Hematopoietic multipotent progenitor cell treated with erythropoietin and hydrocortisone succinate and interleukin-3 and kit ligand, for 15 days (in vitro differentiated cells): ENCODE data around the gene HIGD1B.
"Not testable (repeated sequence)": the region's sequence is repeated elsewhere in the genome, so short reads cannot be mapped to it uniquely, and the experiment has no call there.

Source experiments
- DNase-seq: peaks from one replicate; pipeline ENCODE4 v3.0.0-alpha.2; 2015; ENCODE audit warnings: low spot score

HIGD1B gene

DNA sequence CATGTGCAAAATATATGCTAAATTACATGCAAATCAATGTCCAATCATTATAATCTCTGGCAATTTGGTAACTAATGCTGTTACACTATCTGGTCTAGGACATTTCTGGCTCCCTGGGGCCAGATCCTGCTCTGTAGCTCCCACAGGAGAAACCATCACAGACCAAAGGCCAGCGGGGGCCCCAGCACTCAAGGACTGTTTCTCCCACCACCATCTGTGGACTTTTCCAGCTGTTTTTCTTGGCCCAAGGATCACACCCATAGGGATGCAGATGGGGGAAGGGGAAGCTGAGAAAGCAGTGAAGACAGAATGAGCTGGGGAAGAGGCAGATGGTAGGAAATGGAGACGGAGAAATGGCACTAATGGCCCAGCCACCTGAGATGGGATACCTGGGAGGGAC lies at the start of gene HIGD1B:
Gene HIGD1B (plus strand): TSS at position 298 of the 400 bp plus-strand sequence. CDS start 270 bp downstream, outside the sequence.
- no peak for DNase-seq

DNA sequence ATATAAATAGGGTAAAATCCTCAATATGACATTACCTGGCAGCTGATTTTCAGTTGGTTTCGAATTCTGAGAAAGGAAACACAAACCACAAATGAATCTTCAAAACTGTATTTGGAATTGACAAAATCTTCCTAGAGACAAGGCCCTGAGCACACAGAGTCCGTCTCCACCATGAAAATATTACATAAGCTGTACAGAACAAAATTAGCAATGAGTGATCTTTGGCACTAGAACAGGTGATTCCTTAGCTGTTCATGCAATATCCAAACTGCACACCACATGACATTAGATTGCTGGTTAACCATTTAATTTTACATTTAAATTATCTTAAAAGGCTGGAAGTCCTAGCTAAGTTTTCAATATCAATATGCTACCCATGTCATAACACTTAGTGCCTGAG lies 49.3 kb upstream of the HIGD1B start:
- no peak for DNase-seq

DNA sequence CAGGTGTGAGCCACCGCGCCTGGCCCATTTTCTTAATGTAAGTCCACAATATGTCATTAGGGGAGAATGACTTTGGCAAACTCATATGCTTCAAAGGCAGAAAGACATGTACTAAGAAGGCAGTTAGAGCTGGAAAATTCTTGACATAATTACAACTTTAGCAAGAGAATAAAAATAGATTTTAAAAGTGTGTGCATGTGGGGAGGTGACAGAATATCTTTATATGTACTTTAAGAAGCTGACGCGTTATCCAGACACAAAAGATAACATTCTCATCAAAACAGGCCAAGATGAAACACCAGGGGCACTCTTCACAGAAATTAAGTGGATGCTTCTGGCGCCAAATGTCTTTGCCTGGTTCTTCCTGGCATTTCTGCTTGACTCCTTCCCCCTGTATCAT lies 45.8 kb upstream of the HIGD1B start:
- DNase-seq, result no peak

DNA sequence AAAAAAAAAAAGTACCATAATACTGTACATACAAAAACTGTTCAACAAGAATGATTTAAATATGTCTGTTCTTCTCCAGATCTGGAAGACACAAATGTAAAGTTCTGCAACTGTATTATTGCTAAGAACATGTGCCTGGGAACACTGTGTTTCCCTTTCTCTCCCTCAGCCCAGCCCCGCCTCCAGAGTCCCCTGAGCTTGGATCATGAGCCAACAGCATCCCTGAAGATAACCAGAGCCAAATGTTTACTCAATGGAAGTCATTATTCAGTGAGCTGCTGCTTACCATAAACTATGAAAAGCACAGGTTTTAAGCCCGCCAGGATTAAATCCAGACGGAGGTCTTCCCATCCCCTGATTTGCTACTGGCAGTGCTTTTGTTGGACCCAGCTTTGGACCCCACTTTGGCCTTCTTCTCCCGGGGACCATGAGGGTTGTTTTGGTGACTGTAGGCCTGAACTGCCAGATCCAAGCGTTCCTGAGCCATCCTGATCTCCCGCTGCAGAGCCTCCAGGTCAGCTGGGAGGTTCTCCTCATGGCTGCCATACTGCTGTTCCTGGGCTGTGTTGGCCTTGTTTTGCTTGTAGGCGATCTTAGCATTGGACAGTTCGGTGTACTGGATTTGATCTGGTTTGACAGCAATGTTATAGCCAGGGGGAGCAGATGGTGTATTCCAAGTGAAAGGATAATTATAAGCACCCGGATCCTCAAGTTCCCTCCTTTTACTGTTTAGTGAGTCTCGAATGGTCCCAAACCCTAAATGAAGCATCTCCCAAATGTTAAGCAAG lies 43.2 kb upstream of the HIGD1B start:
- DNase-seq, result no peak

DNA sequence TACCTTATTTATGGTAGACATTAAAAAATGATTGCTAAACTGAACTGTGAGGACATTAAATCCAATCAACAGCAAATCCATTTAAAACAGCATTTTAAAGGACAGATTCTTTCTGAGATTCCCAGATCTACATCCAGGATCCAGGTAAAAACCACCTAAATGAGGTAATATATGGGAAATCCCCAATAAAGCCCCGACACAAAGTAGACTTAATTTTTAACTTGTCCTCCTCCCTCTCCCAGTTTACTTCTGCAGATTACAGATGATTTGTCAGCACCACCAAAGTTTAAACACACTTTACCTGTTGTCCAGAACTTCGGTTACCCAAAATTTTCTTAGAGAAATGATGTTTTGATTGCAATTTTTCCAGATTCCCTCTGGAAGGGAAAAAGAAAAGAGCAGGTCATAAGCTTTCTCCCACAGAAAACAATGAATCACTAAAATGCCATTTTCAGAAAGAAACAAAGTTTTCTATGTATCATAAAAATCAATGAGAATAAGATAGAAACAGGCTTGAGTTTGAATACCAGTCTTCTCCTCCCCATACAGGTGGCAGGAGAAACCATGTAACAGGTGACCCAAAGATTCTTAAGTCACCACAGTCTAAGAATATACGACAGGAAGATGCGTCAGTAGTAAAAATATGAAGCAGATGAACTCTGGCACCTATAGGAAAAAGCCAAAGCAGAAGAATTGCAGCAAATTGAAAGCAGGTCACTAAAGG lies 40.4 kb upstream of the HIGD1B start:
- DNase-seq, result no peak

DNA sequence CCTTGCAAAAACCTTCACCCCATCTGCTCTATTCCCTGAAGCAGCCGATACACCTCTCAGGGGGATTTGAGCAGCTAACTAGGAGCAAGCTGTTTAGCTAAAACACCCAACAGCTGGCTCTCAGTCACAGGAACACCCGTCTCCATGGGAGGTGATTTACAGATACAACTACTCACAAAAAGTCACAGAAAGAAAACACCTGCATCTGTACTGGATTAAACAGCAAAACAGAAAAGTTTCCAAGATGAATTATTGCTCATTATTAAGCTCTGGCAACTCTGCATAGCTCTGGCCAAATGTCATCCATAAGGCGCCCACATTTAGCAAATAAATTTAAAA lies 39.9 kb upstream of the HIGD1B start:
- DNase-seq, result no peak

DNA sequence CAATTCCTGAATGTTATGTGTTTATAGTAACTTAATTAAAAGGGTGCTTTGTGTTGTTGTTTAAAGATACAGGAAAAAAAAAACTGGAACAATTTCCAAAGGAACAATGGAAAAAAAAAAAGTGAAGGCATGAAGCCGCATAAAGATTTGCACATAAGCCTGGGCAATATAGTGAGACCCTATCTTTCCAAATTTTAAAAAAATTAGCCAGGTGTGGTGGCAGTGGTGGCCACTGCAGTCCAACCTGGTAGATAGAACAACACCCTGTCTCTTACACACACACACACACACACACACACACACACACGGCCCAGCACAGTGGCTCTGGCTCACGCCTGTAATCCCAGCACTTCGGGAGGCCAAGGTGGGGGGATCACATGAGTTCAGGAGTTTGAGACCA lies 39.5 kb upstream of the HIGD1B start:
- DNase-seq, result no peak

DNA sequence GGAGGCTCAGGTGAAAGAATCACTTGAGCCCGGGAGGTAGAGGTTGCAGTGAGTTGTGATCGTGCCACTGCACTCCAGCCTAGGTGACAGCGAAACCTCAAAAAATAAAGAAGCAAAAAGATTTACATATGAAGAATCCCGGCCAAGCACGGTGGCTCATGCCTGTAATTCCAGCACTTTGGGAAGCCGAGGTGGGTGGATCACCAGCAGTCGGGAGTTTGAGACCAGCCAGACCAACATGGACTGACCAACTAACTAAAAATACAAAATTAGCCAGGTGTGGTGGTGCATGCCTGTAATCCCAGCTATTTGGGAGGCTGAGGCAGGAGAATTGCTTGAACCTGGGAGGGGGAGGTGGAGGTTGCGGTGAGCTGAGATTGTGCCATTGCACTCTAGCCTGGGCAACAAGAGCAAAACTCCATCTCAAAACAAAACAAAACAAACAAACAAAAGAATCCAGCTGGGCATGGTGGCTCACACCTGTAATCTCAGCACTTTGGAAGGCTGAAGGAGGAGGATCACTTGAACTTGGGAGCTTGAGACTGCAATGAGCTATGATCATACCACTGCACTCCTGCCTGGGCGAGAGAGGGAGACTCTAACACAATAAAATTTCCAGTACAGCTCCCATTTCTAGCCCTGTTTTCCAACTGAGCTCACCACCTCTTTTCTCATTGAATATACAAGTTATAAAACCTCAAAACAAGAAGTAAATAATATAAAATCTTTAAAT lies 38.9 kb upstream of the HIGD1B start:
- not testable (repeated sequence) for DNase-seq

DNA sequence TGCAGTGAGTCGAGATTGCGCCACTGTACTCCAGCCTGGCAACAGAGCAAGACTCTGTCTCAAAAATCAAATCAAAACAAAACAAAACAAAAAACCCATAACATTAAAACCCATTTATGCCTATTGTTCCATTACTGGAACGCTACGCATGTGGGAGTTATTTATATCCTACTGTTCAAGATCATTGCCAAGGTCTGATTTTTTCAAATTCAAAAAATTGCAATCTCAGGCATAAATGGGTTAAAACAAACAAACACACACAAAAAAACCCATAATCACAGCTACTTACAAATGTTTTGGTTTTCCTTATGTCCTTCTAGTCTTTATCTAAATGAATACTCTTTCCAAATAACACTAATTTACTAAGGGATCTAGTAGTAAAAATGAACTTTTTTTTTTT lies 35.4 kb upstream of the HIGD1B start:
- no peak for DNase-seq

DNA sequence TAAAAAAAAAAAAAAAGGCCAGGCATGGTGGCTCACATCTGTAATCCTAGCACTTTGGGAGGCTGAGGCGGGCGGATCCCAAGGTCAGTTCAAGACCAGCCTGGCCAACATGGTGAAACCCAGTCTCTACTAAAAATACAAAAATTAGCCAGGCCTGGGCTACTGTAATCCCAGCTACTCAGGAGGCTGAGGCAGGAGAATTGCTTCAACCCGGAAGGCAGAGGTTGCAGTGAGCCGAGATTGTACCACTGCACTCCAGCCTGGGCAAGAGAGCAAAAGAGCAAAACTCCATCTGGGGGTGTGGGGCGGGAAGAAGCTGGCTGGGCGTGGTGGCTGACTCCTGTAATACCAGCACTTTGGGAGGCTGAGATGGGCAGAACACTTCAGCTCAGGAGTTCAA lies 29.2 kb upstream of the HIGD1B start:
- not testable (repeated sequence) for DNase-seq

DNA sequence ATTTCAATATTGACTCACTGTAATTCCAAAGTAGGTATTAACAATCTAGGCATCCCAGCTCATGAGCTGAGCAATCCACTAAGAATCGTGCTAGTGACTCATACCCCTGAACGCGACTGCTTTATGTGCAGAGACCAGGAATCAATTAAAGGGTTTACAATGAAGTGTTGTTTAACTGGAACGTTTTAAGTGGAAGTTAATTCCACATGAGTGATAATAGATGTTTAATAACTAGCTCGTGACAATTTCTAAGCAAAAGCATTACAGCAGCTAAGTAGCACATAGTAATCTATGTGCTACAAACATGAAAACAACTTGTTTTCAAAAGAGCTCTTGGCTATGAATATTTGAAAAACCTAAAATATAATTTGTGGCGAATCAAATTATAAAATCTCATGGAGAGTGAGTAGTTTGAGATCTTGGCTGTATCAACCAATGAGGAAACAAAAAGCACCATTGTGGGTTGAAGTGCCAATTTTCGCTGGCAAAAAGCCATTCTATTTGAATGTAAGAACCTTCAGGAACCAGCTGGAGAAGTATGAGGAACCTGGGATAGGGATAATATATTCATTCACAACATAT lies 27.0 kb upstream of the HIGD1B start:
- no peak for DNase-seq

DNA sequence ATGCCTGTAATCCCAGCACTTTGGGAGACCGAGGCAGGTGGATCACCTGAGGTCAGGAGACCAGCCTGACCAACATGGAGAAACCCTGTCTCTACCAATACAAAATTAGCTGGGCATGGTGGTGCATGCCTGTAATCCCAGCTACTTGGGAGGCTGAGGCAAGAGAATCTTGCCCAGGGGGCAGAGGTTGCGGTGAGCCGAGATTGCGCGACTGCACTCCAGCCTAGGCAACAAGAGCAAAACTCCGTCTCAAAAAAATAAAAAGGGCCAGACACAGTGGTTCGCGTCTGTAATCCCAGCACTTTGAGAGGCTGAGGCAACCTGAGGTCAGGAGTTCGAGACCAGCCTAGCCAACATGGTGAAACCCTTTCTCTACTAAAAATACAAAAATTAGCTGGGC lies 22.4 kb upstream of the HIGD1B start:
- DNase-seq, result not testable (repeated sequence)

DNA sequence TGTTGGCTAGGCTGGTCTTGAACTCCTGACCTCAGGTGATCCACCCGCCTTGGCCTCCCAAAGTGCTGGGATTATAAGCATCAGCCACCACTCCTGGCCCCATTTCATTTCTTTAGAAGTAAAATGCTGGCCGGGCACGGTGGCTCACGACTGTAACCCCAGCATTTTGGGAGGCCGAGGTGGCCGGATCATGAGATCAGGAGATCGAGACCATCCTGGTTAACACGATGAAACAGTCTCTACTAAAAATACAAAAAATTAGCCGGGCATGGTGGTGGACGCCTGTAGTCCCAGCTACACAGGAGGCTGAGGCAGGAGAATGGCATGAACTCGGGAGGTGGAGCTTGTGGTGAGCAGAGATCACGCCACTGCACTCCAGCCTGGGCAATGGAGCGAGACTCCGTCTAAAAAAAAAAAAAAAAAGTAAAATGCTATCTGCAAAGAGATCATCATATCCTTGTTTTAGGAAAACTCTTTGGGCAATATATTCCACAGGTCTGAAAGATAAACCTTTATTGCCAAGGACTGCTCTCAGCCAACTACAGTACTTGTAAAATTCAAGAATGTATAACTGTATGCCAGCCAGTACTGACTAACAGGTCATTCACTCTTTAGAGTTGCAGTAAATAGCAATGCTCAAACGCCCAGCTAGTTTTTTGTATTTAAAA lies 21.4 kb upstream of the HIGD1B start:
- DNase-seq, result no peak

DNA sequence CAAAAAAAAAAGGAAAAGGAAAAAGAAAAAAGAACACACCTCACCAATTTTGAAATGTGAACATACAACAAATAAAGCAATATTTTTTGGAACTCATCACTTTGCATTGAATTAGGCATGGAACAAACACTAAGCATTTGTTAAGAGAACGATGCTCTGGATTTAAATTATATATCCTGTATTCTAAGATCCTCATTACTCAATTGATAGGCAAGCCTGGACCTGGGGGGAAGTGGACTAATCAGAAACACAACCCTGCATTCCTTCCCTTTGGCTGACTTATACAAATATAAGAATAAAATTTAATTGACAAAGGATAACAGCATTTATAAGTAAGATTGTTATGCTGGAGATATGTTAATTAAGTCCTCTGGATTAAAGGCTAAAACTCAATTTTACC lies 19.8 kb upstream of the HIGD1B start:
- no peak for DNase-seq

DNA sequence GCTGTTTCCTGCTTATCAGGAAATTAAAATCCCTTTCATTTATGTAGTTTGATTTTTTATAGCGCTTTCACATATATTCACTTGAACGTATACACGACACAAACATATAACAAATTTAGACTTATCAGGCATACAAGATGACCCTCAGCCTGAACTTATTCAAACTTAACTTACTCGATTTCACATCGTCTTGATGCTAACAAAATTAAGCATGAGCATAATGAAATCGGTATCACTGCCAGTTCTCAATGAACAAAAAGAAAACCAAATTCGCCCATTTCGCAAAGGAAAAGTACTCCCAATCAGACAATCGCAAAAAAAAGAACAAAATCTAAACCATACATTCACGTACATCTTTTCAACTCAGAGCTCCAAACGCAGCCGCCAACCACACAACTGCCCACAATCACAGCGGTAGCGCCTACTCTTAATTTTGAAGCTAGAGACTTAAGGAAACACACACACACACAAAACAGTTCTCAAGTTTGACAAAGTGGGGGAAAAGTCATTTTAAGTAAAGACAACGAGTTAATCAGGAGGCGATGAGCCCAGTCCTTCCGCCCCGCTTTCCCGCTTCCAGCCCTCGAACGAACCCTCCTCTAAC lies 18.7 kb upstream of the HIGD1B start:
- DNase-seq, result no peak

DNA sequence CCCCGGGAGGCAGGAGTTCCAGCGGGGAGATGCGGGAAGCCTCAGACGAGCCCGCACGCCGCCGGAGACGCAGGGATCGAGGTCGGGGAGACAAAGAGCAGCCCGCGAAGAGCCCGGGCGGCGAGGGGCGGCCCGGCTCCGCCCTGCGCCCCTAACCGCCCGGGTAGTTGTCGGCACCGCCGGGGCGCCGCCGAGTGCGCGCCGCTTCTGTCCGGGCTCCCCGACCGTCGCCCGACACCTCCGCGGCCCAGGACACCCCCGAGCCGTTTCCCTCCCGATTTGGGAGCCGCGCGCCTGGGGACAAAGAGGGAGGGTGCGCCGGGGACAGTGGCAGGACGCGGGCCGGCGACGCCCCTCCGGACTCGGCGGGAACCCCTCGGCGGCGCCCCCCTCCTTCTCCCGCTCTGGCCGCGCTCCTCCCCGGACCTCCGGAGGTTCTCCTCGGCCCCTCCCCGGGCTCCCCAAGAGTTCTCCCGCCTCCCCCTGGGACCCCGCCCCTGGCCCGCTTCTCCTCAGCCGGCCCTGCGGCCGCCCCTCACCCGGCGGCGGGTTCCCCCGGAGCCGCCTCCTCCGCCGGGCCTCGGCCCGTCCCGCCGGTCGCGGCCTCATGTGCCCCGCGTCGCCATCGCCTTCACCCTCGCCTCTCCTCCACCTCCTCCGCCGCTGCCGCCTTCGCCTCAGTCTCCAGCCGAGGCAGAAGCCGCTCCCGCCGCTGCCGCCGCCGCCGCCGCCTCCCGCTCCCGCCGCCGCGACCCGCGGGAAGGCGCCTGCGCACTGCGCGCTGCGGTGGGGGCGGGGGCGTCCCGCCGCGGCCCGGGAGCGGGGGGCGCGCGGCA lies 17.9 kb upstream of the HIGD1B start, which contains the start of gene GJC1:
Gene GJC1 (minus strand): TSS at position 765 of the 836 bp plus-strand sequence. CDS start 24,470 bp downstream, outside the sequence.
- no peak for DNase-seq

DNA sequence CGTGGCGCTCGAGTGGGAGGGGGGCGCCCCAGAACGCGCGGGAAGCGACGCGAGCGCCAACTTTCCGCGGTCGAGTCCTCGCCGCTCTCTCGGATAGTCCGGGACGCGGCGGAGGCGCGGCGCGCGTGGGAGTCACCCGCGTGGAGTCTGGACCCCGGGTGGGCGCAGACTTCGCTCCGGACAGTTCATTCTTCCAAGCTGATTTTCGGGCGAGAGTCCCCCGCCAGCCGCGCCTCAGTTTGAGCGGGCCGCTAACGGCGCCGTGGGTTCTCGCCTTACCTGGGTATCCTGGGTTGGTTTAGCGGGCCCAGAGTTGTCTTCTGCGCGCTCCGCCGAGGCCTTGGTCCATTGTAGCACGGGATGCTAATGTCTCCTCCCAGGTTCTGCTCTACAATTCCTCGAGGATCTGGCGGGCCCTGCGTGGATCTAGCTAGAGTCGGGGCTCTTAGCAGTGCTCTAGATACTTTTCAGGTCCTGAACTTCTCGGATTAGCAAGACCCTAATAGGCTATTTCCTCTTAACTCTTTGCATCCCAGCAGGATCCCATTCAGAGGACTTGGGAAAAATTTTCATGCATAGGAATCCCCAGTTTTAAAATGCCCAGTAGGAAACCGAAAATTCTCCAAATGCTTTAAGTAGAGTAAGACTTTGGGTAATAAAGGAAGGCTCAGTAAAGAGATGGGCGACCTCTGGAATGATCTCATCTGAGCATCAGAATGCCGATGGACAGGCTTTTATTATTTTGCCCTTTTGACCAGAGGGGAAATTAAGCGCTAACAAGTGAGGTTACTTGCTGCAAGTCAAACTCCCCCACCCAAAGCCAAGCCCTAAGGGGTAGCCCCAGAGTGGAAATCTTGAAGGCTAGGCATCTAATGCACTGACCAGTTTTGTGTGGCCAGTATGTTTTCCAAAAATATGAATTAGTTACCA lies 17.1 kb upstream of the HIGD1B start:
- DNase-seq, result no peak

DNA sequence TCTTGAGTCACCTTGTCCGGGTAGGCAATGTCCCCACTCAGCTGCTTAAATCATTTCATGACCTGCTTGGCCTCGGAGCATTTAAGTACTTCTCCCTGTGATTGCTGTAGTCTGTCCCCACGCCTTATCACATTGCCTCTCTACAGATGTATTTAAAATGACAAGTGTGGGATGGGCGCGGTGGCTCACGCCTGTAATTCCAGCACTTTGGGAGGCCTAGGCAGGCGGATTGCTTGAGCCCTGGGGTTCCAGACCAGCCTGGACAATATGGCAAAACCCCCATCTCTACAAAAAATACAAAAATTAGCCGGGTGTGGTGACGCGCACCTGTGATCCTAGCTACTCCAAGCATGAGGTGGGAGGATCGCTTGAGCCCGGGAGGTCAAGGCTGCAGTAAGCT lies 16.3 kb upstream of the HIGD1B start:
- DNase-seq, result no peak

DNA sequence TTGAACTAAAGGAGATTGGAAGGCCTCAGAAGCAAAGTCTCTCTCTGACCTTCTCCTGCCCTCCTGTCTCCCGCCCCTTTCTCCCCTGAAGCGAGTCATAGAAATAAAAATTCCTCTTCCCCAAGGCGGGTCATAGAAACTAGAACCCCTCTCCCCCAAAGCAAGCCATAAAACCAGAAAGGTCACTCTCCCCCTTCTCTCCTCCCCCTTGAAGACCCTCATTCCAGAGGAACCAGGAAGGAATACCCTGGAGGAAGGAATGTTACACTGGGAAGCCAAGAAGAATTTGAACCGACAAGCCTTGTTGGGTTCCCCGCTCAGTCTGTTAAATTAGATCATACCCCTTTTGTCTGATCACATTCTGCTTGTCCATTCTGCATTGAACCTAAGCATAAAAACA lies 14.9 kb upstream of the HIGD1B start:
- DNase-seq, result no peak
